Endothelial cell of umbilical vein (primary cell): Measurements from ENCODE around the gene ODAD3. TPM values are rescaled to one million over a fixed set of nuclear protein-coding genes. Genes with fewer than 3 reads are reported as not detected.

Source experiments
- BruUV-seq: library from RNA; stranded (reverse); fragments of 400-500 nt; replicated peaks from 2 replicates; lab custom pipeline; 2021; lab: Mats Ljungman, UMichigan
- CTCF ChIA-PET: fragments of 300-600, 350-600 bp; sonication (Branson Sonifier 250); formaldehyde crosslinking; loops from one replicate; lab custom pipeline; 2021; ENCODE audit warnings: antibody characterized with exemption, inconsistent platforms; lab: Charles Lee
- POLR2A ChIA-PET: fragments of 300-600, 350-600 bp; sonication (Branson Sonifier 250); formaldehyde crosslinking; loops from one replicate; lab custom pipeline; 2021; ENCODE audit warnings: antibody characterized with exemption, inconsistent platforms; lab: Charles Lee
- DNase-seq: peaks from one replicate; pipeline ENCODE4 v3.0.0-alpha.2; 2011; ENCODE audit warnings: low read depth, low spot score
- FAIRE-seq: peaks from 2 replicates; lab custom pipeline; 2011; peaks lifted over from hg19 to GRCh38; lab: Jason Lieb, UNC
- H2AFZ ChIP-seq: 2 replicates; pipeline ENCODE4 v1.6.0; 2012; ENCODE audit warnings: low read depth, low read length, control low read depth, inconsistent platforms
- H3K27ac ChIP-seq: 2 replicates; pipeline ENCODE4 v1.5.1; 2011; ENCODE audit warnings: low read depth, mild to moderate bottlenecking, control low read depth, low read length, moderate library complexity; ENCODE audit not compliant: insufficient read depth
- H3K27me3 ChIP-seq, 2 experiments: 2 replicates each; pipeline versions ENCODE4 v1.6.0 to v1.6.1; 2011; ENCODE audit warnings: low read length in 2 of 2, mixed read lengths in 1 of 2; ENCODE audit not compliant: control insufficient read depth in 2 of 2, insufficient read depth in 2 of 2
- H3K36me3 ChIP-seq, 2 experiments: 2 replicates in 1 of 2; 3 replicates in 1 of 2; pipeline ENCODE4 v1.5.1; 2011; ENCODE audit warnings: low read length in 2 of 2, mild to moderate bottlenecking in 1 of 2, moderate library complexity in 1 of 2; ENCODE audit not compliant: control insufficient read depth in 2 of 2, insufficient read depth in 2 of 2; ENCODE audit errors: extremely low read depth in 1 of 2
- H3K4me1 ChIP-seq: 3 replicates; pipeline ENCODE4 v1.5.1; 2011; ENCODE audit warnings: mild to moderate bottlenecking, low read length; ENCODE audit not compliant: control insufficient read depth, insufficient read depth; ENCODE audit errors: extremely low read depth
- H3K4me2 ChIP-seq: 2 replicates; pipeline ENCODE4 v1.6.1; 2011; ENCODE audit warnings: low read length, control low read depth, mixed read lengths; ENCODE audit not compliant: insufficient read depth
- H3K4me3 ChIP-seq, 3 experiments: fragments of 200-600 bp in 1 of 3; sonication (generic), shearing (Covaris generic) in 1 of 3; replicated peaks in 1 of 3; 2 replicates each; pipeline ENCODE4 v1.5.1; 2011 to 2016; ENCODE audit warnings: control low read depth in 3 of 3, low read length in 3 of 3, mild to moderate bottlenecking in 2 of 3, inconsistent platforms in 1 of 3, low read depth in 1 of 3, moderate library complexity in 1 of 3; ENCODE audit not compliant: insufficient read depth in 1 of 3
- H3K79me2 ChIP-seq: 2 replicates; pipeline ENCODE4 v1.6.0; 2012; ENCODE audit warnings: low read length, inconsistent platforms; ENCODE audit not compliant: control insufficient read depth, insufficient read depth
- H3K9ac ChIP-seq: replicated peaks from 2 replicates; pipeline ENCODE3; 2011; ENCODE audit warnings: low read length, control low read depth; ENCODE audit not compliant: insufficient read depth; ENCODE audit errors: extremely low read depth
- H3K9me1 ChIP-seq: replicated peaks from 3 replicates; pipeline ENCODE4 v1.6.0; 2011; ENCODE audit warnings: mild to moderate bottlenecking, low read length; ENCODE audit not compliant: control insufficient read depth, insufficient read depth; ENCODE audit errors: extremely low read depth
- H3K9me3 ChIP-seq: replicated peaks from 2 replicates; pipeline ENCODE4 v1.5.1; 2012; ENCODE audit warnings: low read length, inconsistent platforms; ENCODE audit not compliant: control insufficient read depth, insufficient read depth
- H4K20me1 ChIP-seq: replicated peaks from 2 replicates; pipeline ENCODE3; 2011; ENCODE audit warnings: mild to moderate bottlenecking, low read length; ENCODE audit not compliant: control insufficient read depth, insufficient read depth; ENCODE audit errors: extremely low read depth
- CTCF ChIP-seq, 2 donors: IDR thresholded peaks; 1 replicate in 1 of 2; 2 replicates in 1 of 2; pipeline ENCODE4 v1.5.1; 2011; ENCODE audit warnings: low read length in 2 of 2, mild to moderate bottlenecking in 2 of 2, moderate library complexity in 2 of 2, control low read depth in 1 of 2, inconsistent platforms in 1 of 2, low read depth in 1 of 2; ENCODE audit not compliant: insufficient read depth in 1 of 2; ENCODE audit errors: extremely low read depth in 1 of 2
- EZH2 ChIP-seq: IDR thresholded peaks from 2 replicates; pipeline ENCODE4 v1.6.1; 2012; ENCODE audit warnings: borderline replicate concordance, low read depth, mild to moderate bottlenecking, moderate library complexity, low read length, inconsistent platforms; ENCODE audit not compliant: severe bottlenecking
- FOS ChIP-seq: IDR thresholded peaks from 2 replicates; pipeline ENCODE4 v1.6.1; 2011; ENCODE audit warnings: mild to moderate bottlenecking, low read length, moderate library complexity, borderline replicate concordance; ENCODE audit not compliant: insufficient read depth
- GATA2 ChIP-seq: IDR thresholded peaks from 2 replicates; pipeline ENCODE4 v1.7.0; 2011; ENCODE audit warnings: low read depth, mild to moderate bottlenecking, moderate library complexity, mixed read lengths, low read length; ENCODE audit not compliant: insufficient read length, insufficient read depth
- JUN ChIP-seq: IDR thresholded peaks from 2 replicates; pipeline ENCODE4 v1.6.1; 2011; ENCODE audit warnings: borderline replicate concordance, low read depth; ENCODE audit not compliant: insufficient read length, insufficient read depth
- MAX ChIP-seq: IDR thresholded peaks from 2 replicates; pipeline ENCODE4 v1.6.1; 2011; ENCODE audit not compliant: insufficient read depth, insufficient read length
- MYC ChIP-seq: IDR thresholded peaks from one replicate; pipeline ENCODE4 v1.6.1; 2011; ENCODE audit warnings: mild to moderate bottlenecking, low read depth, low read length
- POLR2A ChIP-seq: IDR thresholded peaks from 2 replicates; pipeline ENCODE4 v1.6.1; 2012; ENCODE audit warnings: low read depth, mild to moderate bottlenecking, control low read depth, low read length
- POLR2AphosphoS5 ChIP-seq: IDR thresholded peaks from 2 replicates; pipeline ENCODE4 v1.6.1; 2012; ENCODE audit warnings: low read depth, mild to moderate bottlenecking, control low read depth, low read length, moderate library complexity; ENCODE audit not compliant: insufficient read depth
- dilution Hi-C: fragments of 300-500 bp; cut with MboI; formaldehyde crosslinking; loops from one replicate; pipeline ENCODE4 v1.15.0; 2019; ENCODE audit warnings: low sequenced_read_pairs; ENCODE audit not compliant: extremely low pct_ligation_motif_present
- intact Hi-C: fragments of 100-400 bp; cut with micrococcal nuclease; formaldehyde crosslinking; loops from one replicate; pipeline ENCODE4 v1.10.0; 2022
- polyA plus RNA-seq, 4 experiments: library from polyadenylated mRNA; depleted of rRNA in 3 of 4; stranded (reverse) in 3 of 4; unstranded in 1 of 4; fragments of >200 nt; gene quantifications; 2 replicates each; pipeline versions ENCODE4 v1.2.1 to v1.2.3, GENCODE V29; 2011 to 2012; ENCODE audit warnings: missing spikeins in 1 of 4
- total RNA-seq: library from RNA; stranded (reverse); gene quantifications from 2 replicates; pipeline ENCODE4 v1.2.3, GENCODE V29; 2021

Gene ODAD3
- total and polyA plus RNA-seq, 2 donors (not counting 3 experiments of a cell fraction or from before 2014, with no cell fraction given): 0.14 to 0.97 TPM

GRCh38 chr19:11401808-11402543 is 32.9 kb downstream of the ODAD3 start:
- H2AFZ ChIP-seq: no peak overlapping the region
- POLR2A ChIA-PET: no interaction called here
- H3K27ac ChIP-seq: no peak overlapping the region
- DNase-seq: no peak
- no peak for FAIRE-seq
- TF ChIP-seq MAX: no peak
- no peak for TF ChIP-seq POLR2A
- no peak for TF ChIP-seq MYC
- TF ChIP-seq POLR2AphosphoS5: no peak
- TF ChIP-seq JUN: no peak
- TF ChIP-seq EZH2: no peak
- TF ChIP-seq GATA2: no peak
- TF ChIP-seq FOS: no peak
- no peak for TF ChIP-seq CTCF (IDR thresholded peaks at IDR 0.05; ENCODE audit: extremely low read depth in 1 of 2, insufficient read depth in 1 of 2, low read depth in 1 of 2, low read length in 2 of 2)
- H4K20me1 ChIP-seq: no peaks in the 10 kb centered on the region
- BruUV-seq: no TSS peak
- no peak overlapping the region for H3K4me3 ChIP-seq
- CTCF ChIA-PET: no interaction called here
- H3K27me3 ChIP-seq: no peaks in the 10 kb centered on the region
- no peak overlapping the region for H3K4me2 ChIP-seq
- no peaks in the 10 kb centered on the region for H3K79me2 ChIP-seq
- H3K36me3 ChIP-seq: no peaks in the 10 kb centered on the region
- H3K9me3 ChIP-seq: no peaks in the 10 kb centered on the region
- H3K9me1 ChIP-seq: no peaks in the 10 kb centered on the region
- dilution Hi-C loops: no loop called here
- no peak overlapping the region for H3K9ac ChIP-seq
- intact Hi-C loops: no loop called here
- no peaks in the 10 kb centered on the region for H3K4me1 ChIP-seq
